HG02970 (cell line): ENCODE measurements around the gene EXOC5.

Experiments used
- ATAC-seq: cut with Tn5 transposase; IDR thresholded peaks from one replicate; pipeline ENCODE4 v1.9.1; 2021; ENCODE audit warnings: mild to moderate bottlenecking, moderate library complexity, moderate number of reproducible peaks; ENCODE audit not compliant: unreplicated experiment, low FRiP score

Gene EXOC5, protein sequence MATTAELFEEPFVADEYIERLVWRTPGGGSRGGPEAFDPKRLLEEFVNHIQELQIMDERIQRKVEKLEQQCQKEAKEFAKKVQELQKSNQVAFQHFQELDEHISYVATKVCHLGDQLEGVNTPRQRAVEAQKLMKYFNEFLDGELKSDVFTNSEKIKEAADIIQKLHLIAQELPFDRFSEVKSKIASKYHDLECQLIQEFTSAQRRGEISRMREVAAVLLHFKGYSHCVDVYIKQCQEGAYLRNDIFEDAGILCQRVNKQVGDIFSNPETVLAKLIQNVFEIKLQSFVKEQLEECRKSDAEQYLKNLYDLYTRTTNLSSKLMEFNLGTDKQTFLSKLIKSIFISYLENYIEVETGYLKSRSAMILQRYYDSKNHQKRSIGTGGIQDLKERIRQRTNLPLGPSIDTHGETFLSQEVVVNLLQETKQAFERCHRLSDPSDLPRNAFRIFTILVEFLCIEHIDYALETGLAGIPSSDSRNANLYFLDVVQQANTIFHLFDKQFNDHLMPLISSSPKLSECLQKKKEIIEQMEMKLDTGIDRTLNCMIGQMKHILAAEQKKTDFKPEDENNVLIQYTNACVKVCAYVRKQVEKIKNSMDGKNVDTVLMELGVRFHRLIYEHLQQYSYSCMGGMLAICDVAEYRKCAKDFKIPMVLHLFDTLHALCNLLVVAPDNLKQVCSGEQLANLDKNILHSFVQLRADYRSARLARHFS

DNA sequence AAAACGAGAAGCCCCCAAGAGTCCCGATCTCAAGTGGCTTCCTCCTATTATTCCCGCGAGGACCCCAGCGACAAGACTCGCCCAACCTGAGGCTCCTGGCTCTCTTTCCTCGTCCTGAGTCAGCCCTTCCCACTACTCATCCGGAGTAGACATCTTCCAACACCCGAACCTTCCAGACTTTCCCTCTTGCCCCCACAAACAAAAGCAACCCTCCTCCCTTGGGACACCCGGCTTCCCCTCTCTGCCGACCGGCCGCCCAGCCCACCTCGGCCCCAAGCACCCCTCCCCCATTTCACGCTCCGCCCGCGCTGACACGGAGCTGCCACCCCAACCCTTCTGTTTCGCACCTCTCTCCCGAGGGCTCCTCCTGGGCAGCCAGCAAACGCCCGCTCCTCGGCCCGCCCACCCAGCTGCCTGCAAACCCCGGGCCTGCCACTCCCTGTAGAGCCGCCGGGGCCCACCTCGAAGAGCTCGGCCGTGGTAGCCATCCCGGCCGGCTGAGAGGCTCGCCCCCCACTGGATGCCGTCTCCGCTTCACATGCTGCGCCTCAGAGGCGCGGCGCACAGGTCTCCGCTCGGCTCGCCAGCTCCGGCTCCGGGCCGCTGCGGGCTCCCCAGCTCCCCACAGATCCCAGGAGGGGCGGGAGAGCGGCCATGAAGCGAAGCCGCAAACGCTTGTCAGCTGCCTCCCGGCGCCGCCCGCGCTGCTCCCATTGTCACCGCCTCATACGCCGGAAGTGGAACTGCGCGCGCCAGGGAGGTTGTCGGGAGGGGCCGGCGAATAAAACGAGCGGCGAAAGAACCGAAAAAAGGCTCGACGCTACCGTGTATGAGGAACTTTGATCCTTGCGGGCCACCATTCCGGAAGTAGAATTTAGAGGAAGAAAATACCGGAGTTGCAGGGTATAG is at the start of gene EXOC5, which contains the start of gene AP5M1:
TSS of gene EXOC5 (minus strand) at position 745 of the 909 bp plus-strand sequence. CDS start at position 488, 257 bp downstream.
TSS of gene AP5M1 (plus strand) at position 811 of the 909 bp plus-strand sequence. CDS start 344 bp downstream, outside the sequence.
- peak; percentile 86 for ATAC-seq

- no peak for ATAC-seq
These were observed 48.6 kb upstream of the EXOC5 start for GRCh38 chr14:57317248-57317833.

DNA sequence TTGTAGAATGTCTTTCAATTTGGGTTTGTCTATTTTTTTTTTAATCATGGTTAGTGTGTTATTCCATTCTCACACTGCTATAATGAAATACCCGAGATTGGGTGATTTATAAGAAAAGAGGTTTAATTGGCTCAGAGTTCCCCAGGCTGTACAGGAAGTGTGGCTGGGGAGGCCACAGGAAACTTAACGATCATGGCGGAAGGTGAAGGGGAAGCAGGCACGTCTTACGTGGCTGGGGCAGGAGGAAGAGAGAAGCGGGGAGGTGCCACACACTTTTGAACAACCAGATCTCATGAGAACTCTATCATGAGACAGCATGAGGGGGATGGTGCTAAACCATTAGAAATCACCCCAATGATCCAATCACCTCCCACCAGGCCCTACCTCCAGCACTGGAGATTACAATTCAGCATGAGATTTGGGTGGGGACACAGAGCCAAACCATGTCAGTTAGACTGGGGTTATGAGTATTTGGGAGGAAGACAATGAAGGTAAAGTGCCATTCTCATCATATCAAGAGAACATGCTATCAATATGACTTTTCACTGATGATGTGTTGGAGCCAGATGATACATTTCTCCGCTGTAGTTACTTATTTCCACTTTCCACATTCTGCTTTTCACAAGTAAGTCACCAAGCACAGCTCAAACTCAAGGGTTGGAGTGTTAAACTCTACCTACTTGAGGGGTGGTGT is 45.8 kb upstream of the EXOC5 start:
- ATAC-seq, result no peak

- ATAC-seq, result no peak
These were observed 34.2 kb upstream of the EXOC5 start for GRCh38 chr14:57302883-57303282.

DNA sequence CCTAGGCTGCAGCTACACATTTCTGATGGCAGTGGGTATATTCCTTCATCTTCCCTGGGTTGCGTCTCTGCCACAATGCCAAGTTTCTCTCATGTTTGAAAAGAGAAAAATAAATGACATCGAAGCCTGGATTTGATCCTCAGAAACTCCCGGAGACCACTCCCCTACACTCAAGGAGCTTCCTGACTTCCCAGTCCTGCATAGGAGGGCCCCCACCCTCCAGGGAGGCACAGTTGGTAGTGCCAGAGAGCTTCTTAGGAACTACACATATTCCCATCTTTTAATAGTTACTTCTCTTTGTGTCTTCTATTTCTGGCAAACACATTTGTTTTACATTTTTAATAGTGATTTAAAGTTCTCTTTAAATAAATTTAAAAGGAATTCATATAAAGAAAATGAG is 30.8 kb upstream of the EXOC5 start:
- ATAC-seq, result no peak

GRCh38 chr14:57297852-57298251 is 29.1 kb upstream of the EXOC5 start:
- ATAC-seq, result no peak

- ATAC-seq, result no peak
These were observed 26.5 kb upstream of the EXOC5 start for GRCh38 chr14:57295239-57295638.

DNA sequence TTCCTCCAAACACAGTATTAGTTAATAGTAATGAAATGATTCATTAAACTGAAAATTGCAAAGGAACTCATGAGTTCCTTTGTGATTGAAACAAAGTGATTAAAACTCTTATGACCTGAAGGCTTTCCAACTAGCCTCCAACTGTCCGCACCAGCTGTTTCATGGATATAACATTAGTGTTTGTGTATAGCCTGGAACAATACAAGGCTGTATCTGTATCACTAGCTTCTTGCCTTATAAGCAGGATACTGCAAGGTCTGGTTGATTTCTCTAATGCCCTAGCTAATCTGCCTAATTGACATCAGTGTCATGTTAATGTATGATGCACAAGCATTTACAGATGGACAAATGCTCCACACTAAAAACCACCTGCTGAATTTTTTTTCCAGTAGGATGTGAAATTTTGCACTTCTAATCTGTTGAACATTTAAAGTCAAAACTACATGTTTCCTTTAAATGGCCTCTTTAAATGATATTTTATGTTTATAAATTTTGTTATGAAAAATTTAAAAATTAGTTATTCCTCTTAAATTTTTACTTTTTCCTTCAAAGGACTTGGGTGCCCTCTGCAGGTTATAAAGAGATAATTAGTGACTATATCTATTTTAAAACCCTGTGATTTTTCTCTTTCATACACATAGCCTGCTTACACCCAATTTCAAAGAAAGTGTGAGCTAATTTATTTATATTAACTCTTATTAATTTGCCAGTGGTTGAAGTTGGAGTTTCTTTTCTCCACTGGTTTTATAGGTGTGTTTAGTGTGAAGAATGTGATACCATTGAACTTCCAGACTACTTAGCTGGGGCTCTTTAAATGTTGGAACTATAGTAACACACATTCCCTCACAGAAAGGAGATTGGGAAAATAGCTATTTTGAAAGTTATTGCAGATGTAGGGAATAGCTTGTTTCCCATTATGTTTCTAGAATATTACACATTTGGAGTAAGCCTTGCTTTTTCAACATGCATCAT is 25.4 kb upstream of the EXOC5 start:
- ATAC-seq, result no peak

GRCh38 chr14:57291692-57292647 is 23.3 kb upstream of the EXOC5 start:
- ATAC-seq, result no peak

DNA sequence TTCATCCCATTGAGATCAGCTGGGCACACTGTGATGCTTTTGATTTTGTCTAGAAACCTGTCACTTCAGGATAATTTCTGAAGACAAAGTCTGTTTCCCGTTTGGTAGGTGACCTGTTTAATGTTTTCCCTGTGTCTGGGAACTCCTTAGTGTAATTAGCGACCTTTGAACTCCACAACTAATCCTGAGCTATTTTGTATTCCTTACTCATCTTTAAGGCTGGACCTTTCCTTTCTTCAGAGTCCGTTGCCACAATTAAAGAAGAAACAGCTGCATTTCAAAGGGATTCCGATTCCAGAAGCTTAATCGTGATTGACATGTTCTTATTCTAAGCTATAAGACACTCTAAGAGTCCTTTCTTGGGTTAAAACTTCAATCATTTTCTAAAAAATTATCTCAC is 22.0 kb upstream of the EXOC5 start:
- ATAC-seq, result no peak

- no peak for ATAC-seq
These were observed 19.0 kb upstream of the EXOC5 start for GRCh38 chr14:57287745-57288144.

GRCh38 chr14:57277062-57277461 is 8.4 kb upstream of the EXOC5 start:
- no peak for ATAC-seq

DNA sequence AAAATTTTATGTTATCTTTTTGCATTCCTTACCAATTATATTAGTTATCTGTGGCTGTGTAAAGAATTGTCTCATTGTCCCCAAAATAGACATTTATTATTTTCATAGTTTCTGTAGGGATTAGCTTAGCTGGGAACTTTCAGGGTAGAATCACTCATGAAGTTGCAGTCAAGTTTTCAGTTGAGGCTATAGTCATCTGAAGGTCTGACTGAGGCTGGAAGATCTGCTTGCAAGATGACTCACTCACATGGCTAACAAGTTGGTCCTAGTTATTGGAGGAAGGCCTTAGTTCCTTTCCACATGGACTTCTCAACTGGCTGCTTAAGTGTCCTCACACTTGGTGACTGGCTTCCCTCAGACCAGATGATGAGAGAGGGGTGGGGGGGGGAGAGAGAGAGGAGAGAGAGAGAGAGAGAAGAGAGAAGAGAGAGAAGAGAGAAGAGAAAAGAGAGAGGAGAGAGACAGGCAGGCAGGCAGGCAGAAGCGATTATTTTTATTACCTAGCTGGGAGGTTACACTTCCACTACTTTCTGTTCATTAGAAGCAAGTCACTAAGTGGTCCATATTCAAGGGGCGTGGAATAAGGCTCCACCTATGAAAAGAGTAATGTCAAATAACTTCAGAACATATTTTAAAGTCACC is 6.4 kb upstream of the EXOC5 start:
- no peak for ATAC-seq

- ATAC-seq, result no peak
These were observed 5.8 kb upstream of the EXOC5 start for GRCh38 chr14:57274551-57274950.

GRCh38 chr14:57273236-57273635 is 4.5 kb upstream of the EXOC5 start:
- ATAC-seq, result no peak

DNA sequence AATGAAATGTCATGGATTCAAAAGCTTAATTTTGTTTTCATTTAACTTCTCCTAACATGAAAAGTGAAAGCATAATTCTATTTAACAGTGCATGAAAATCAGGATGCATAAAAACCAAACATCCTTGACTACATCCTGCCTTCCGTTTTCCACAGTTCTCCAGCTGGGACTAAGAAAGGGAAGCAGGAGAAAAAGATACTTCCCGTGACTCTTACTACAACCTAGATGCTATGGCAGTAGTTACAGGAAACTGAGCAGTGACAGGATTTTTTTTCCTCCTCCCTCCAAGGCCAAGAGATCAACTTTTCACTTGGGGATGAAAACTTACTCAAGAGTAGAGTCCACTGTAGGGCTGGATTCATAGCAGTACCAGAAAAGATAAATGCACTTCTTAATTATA is 2.6 kb downstream of the EXOC5 start:
- no peak for ATAC-seq

- ATAC-seq, result no peak
These were observed 6.6 kb downstream of the EXOC5 start for GRCh38 chr14:57262117-57262516.
